ENCODE measurements around the gene COA1.
A peak's percentile ranks its signal among the peaks of the same experiment; 100 is the strongest.
"Not testable (repeated sequence)": the region's sequence is repeated elsewhere in the genome, so short reads cannot be mapped to it uniquely, and the experiment has no call there.

Gene COA1

DNA sequence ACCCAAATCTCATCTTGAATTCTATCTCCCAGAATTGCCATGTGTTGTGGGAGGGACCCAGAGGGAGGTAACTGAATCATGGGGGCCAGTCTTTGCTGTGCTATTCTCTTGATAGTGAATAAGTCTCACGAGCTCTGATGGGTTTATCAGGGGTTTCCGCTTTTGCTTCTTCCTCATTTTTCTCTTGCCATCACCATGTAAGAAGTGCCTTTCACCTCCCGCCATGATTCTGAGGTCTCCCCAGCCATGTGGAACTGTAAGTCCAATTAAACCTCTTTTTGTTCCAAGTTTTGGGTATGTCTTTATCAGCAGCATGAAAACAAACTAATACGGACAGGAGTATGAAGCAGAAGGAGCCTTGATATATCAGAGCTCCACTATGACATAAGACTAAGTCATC, 41.5 kb downstream of the COA1 start:
- DNase-seq, result not testable (repeated sequence)

DNA sequence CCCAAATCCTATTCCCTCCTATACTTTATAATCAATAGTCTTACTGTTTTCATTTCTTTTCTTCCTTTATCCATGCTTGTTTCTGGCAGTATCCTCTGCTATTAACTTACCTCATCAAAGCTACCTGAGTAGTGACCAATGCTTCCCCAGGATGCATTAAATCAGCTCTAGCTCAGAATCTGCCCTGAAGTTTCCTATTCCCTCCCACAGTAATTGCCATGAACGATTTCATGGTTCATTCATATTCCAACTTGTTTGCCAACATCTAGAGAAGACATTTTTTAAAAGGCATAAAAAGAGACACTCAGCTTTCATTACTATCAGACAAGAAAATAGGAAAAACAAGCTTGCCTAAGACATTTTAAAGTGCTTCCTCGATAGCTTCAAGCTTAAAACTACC, 42.3 kb downstream of the COA1 start:
- no peak for DNase-seq

GRCh38 chr7:43680736-43681135, 48.6 kb downstream of the COA1 start:
- no peak for DNase-seq

- DNase-seq, result no peak
These were observed 49.9 kb downstream of the COA1 start for GRCh38 chr7:43679210-43680068.

DNA sequence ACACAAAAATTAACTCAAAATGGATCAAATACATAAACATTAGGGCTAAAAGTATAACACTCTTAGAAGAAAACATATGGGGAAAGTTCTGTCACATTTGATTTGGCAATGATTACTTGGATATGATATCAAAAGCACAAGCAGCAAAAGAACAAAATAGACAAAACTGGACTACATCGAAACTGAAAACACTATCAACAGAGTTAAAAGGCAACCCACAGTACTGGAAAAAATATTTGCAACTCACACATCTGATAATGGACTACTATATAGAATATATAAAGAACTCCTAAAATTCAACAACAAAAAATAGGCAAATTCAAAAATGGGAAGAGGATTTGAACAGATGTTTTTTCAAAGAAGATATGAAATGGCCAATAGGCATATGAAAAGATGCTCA, 51.0 kb downstream of the COA1 start:
- DNase-seq, result no peak

DNA sequence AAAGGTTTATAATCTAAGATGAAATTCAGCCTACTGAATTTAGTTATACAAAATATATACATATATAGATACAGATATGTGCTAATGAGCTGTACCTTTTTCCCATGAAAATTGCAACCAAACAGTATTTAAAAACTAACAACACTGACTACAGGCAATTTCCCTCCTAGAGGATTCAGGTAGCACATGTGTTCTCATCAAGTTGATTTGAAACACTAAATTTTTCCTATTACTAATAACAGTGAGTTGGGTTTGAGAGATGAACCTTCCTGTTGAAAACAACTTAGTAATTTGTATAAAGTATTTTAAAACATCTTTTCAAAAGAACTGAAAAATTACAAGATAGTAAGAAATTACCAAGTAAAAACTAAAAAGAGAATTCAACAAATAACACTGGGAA, 51.5 kb downstream of the COA1 start:
- DNase-seq, result no peak

DNA sequence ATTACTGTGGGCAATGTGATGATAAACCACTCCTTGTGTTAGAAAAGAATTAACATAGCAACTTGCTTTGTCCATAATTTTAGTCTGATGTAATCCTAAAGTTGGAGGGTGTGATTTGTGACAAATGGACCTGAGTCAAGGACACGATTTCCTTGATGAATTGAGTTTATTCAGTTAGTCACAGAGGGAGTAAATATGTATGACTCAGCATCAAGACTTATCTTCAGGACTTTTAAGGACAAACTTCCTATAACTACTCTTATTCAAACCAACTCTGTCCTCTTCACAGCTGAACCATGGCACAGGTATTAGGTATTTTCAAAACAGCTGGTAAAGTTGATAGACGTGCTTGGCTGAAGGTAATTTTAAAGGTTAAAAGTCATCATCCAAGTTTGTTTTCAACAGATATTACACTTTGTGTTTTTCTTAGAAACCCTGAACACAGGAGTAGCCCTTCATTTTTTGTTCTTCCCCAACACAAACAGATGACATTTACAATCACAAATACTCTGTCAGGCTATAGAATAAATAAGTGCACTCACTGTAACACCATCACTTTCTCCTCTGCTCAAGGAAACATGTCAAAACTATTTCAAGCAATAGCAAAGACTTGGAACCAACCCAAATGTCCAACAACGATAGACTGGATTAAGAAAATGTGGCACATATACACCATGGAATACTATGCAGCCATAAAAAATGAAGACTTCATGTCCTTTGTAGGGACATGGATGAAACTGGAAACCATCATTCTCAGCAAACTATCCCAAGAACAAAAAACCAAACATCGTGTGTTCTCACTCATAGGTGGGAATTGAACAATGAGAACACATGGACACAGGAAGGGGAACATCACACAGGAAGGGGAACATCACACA, 54.5 kb downstream of the COA1 start:
- DNase-seq, result no peak

- DNase-seq, result not testable (repeated sequence)
These were observed 55.9 kb downstream of the COA1 start for GRCh38 chr7:43673243-43673976.

DNA sequence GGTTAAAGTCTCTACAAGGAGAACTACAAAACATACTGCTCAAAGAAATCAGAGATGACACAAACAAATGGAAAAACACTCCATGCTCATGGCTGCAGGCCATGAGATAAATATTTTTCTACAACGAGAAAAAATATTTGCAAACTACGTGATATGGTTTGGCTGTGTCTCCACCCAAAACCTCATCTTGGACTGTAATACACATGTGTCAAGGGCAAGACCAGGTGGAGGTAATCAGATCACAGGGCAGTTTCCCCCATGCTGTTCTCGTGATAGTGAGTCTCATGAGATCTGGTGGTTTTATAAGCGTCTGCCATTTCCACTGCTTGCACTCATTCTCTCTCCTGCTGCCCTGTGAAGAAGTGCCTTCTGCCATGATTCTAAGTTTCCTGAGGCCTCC, 57.8 kb downstream of the COA1 start:
- DNase-seq, result no peak

DNA sequence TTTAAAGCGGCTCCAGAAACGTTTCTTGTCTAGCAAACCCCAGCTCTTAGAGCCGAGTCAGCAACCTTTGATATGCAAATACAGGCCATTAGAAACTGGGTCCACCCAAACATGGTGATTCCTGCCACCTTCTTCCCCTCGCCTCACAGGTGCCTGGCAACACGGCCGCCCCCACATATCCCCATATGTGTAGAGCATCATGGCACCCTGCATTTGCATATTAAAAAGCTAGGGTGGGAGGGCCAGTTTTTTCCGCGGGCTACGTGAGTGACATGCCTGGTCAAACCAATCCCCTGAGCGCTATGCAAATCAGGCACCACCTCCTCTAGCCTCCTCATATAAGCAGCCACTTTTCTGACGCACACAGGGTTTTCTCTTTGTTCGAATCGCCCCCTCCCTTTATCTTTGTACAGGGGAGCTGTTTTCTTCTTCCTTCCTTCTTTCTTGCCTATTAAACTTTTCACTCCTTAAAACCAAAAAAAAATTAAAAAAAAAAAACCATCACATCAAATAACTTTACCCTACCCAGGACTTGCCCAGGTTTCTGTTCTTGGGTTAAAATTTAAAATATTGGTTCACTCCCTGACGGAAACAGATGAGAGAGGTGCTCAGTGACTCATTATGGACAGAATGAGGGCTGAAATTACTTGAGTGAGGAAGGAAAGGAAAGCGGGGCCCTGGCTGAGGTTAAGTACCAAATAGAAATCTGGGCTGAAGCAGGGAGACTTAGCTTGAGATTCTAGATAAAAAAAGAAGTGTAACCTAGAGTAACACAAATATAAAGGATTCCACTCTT, 59.8 kb downstream of the COA1 start:
- DNase-seq, result peak; percentile 77

DNA sequence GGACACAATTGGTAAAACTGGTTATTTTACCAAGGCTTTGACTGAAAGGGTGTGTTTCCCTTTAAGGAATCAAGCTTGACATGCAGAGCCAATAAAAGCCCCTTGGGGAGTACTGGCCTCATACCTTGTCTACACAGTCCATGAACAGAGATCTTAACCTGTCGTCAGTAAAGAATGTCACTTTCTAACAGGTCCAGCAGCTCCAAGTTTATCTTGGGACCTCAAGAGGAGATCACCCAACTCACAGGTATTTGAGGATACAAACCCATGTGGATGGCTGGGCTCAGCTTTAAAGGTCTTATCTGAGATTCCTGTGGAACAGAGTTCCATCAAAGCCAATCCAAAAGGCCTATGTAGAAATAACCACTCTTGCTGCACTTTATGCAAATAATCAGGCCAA, 61.3 kb downstream of the COA1 start:
- no peak for DNase-seq

DNA sequence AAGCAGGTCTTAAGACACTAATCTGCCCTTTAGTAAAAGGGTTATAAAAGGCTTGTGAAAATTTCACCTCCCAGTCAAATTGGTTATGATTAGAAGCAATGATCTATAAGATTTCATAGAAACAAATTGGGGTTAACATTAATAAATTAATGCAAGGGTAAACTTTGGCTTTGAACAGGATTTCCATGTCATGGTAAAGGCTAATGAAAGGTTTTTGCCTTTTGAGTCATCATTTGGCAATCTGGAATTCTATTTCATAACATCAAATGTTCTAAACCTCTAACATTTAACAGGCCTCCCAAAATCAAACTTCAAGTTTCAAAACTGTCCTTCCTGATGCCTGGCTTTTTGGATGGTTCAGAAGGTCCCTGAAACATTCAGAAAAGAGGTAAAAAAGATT, 62.4 kb downstream of the COA1 start:
- DNase-seq, result no peak

GRCh38 chr7:43664681-43665080, 64.6 kb downstream of the COA1 start:
- DNase-seq, result no peak

GRCh38 chr7:43660141-43660540, 69.2 kb downstream of the COA1 start:
- DNase-seq, result no peak

DNA sequence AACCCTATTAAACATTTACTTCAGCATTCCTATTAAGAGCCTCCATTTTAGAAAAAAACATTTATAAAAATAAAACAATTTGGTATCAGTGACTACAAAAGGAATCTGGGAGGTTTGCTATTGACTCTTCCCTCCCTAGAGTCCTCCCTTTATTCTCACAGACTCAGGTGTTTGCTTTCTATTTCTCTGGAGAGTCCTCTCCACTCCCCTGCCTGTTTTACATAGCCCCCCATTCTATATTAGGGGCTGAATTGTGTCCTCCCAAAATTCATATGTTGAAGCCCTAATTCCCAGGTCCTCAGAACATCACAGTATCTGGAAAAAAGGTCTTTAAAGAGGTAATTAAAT, 69.8 kb downstream of the COA1 start:
- DNase-seq, result no peak

DNA sequence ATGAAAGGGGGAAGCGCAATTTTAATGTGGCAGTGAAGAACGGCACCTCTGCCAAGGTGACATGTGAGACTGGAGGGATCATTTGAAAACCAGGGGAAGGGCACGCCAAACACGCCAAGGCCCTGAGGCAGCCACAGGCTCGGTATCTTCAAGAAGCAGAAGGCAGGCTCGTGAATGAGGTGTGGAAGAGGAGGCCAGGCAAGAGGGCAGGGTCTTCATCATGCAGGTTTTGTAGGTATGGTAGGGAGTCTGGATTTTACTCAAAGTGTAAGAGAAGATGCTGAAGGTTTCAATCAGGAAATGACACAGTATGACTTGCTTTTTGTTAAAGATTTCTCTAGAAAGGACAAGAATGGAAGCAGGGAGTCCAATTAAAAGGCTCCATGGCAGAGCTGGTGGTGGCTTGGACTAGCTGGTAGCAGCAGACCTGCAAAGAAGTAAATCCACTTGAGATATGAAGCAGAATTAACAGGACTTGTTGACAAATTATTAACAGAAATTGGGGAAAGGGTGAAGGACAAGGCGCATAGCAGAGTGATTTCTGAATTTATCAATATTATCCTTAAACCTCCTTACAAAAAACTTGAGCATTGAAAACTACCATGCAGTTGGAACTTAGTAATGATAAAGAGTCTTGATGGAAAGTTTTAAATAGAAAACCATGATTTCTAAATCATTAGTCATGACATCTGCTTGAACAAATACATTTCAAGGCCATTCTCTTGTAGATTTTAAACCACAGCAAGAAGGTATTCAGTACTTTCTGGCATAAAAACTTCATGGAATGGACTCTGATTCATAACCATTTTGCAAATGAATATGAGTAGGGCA, 70.4 kb downstream of the COA1 start:
- DNase-seq, result no peak

GRCh38 chr7:43656997-43657396, 72.3 kb downstream of the COA1 start:
- DNase-seq, result no peak

DNA sequence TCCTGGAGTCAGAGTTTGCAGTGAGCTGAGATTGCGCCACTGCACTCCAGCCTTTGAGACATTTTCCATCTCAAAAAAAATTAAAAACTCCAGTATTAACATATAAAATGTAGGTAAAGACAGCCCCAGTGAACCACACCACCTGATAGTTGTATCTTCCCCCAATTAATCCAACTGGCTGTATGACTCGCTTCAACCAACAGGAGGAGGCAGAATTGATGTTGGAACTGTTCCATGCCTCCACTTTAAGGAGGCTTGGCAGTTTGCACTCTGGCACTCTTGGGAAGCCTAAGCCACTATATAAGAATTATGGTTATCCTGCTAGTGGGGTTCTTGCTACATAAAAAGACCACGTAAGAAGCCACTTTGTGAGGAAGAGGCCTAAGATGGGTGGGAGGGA, 73.7 kb downstream of the COA1 start:
- DNase-seq, result no peak

- DNase-seq, result no peak
These were observed 75.3 kb downstream of the COA1 start for GRCh38 chr7:43653891-43654504.

DNA sequence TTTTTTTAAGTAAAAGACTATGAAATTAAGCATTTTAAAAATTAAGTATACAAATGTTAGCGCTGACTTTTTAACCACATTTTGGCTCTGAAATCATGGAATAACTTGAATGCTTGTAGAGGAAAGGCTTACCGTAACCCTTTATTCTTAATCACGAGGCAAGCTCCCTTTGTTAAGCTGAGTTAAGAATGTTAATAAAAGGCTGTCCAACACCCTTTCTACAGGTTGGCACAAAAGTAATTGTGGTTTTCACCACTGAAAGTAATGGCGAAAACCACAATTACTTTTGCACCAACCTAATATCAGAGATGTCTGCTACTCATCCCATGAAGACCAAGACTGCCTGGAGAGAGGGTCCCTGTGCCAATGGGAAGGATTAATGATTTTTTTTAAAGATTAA, 75.9 kb downstream of the COA1 start:
- DNase-seq, result no peak

DNA sequence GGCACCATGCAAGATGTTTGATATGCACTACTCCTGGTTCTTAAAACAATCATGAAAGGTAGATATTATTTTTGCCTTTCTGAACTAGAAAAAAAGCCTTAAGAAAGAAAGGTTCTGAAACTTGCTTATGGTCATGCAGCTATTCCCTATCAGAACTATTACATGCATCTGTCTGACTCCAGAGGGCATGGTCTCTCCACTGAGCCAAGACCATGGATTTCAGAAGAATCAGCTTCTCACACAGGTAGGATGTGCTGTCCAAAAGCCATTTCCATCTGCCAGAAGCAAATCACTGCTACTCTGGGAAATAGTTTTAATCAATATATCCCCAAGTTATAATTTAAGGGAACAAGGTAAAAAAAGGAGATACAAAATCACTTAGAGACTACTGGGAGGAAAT, 77.0 kb downstream of the COA1 start:
- DNase-seq, result no peak

All from activated CD4-positive, CD25-positive, alpha-beta regulatory T cell treated with anti-CD3 and anti-CD28 coated beads, Interleukin-2, amount 50 U/mL, for 72 hours (primary cell).